Left lung (tissue), 10 donors: ENCODE data around the gene ANKS6. TPM values are rescaled to one million over a fixed set of nuclear protein-coding genes. Genes with fewer than 3 reads are reported as not detected.

Experiments
- ATAC-seq: fragments of 200-7000 bp; cut with Tn5 transposase; one replicate; pipeline ENCODE4 v1.9.1; 2020; ENCODE audit warnings: moderate library complexity
- DNase-seq, 4 donors: peaks; one replicate each; pipeline ENCODE4 v3.0.0-alpha.2; 2013 to 2020
- H3K27ac ChIP-seq, 2 donors: fragments of 200-600 bp; sonication (generic) in 1 of 2; one replicate each; pipeline versions ENCODE4 v1.5.0 to v1.8.0; 2020 to 2021
- H3K27me3 ChIP-seq, 2 donors: fragments of 200-600 bp; sonication (generic) in 1 of 2; one replicate each; pipeline versions ENCODE4 v1.5.0 to v1.8.0; 2020 to 2021
- H3K36me3 ChIP-seq, 2 donors: fragments of 200-600 bp; sonication (generic) in 1 of 2; one replicate each; pipeline versions ENCODE4 v1.5.0 to v1.8.0; 2020 to 2021
- H3K4me1 ChIP-seq, 2 donors: fragments of 200-600 bp; one replicate each; pipeline ENCODE4 v1.8.0; 2021
- H3K4me3 ChIP-seq, 2 donors: fragments of 200-600 bp; sonication (generic) in 1 of 2; one replicate each; pipeline versions ENCODE4 v1.5.0 to v1.8.0; 2020 to 2021; ENCODE audit warnings: mild to moderate bottlenecking in 1 of 2
- H3K9me3 ChIP-seq, 2 donors: fragments of 200-600 bp; sonication (generic) in 1 of 2; one replicate each; pipeline versions ENCODE4 v1.5.0 to v1.8.0; 2020 to 2021
- CTCF ChIP-seq, 2 donors: fragments of 200-600 bp; sonication (generic) in 1 of 2; IDR thresholded peaks; one replicate each; pipeline versions ENCODE4 v1.5.0 to v1.8.0; 2021; ENCODE audit warnings: antibody characterized with exemption in 2 of 2
- intact Hi-C, 2 donors: fragments of 100-400 bp; cut with DNase I; formaldehyde crosslinking; loops; one replicate each; pipeline versions ENCODE4 v1.11.2 to v1.14.2; 2022
- polyA plus RNA-seq, 6 donors: library from polyadenylated mRNA; unstranded; fragments of 120-200 nt; gene quantifications; one replicate each; pipeline ENCODE4 v1.2.1, GENCODE V29; 2013; ENCODE audit not compliant: insufficient read length in 6 of 6
- total RNA-seq, 2 donors: library from RNA; stranded (reverse); fragmentation: NEBNext Ultra II Directional; extraction: Animal tissue kit (Norgen Biotek cat#: 25700); gene quantifications; one replicate each; pipeline ENCODE4 v1.2.1, GENCODE V29; 2021
- donor health status: DM: no; HTN: yes; CAD: no.
- donor health status: DM: no; HTN: no; CAD: no.

ANKS6 gene
- total and polyA plus RNA-seq, 8 donors: 21.7 to 31.6 (median 25.0) TPM

GRCh38 chr9:98740226-98740881 lies 56.0 kb downstream of the ANKS6 start:
- no peak overlapping the region for H3K4me3 ChIP-seq
- peaks cover 0 to 5% of the 10 kb centered on the region in 2 donors for H3K9me3 ChIP-seq
- no peak for ATAC-seq
- no peak for TF ChIP-seq CTCF (IDR thresholded peaks at IDR 0.05)
- no peaks in the 10 kb centered on the region for H3K4me1 ChIP-seq
- no peaks in the 10 kb centered on the region for H3K27me3 ChIP-seq
- intact Hi-C loops: no loop called here
- H3K36me3 ChIP-seq: peaks cover 0 to 38% of the 10 kb centered on the region in 2 donors
- H3K27ac ChIP-seq: no peak overlapping the region
- no peak for DNase-seq

- no peaks in the 10 kb centered on the region for H3K4me1 ChIP-seq
- H3K4me3 ChIP-seq: no peak overlapping the region
- no peak overlapping the region for H3K27ac ChIP-seq
- H3K27me3 ChIP-seq: no peaks in the 10 kb centered on the region
- intact Hi-C loops: no loop called here
- peaks cover 0 to 5% of the 10 kb centered on the region in 2 donors for H3K9me3 ChIP-seq
- TF ChIP-seq CTCF (IDR thresholded peaks at IDR 0.05): no peak
- ATAC-seq (no peak), DNase-seq (no peak)
- H3K36me3 ChIP-seq: peaks cover 0 to 38% of the 10 kb centered on the region in 2 donors
These were observed 57.6 kb downstream of the ANKS6 start for GRCh38 chr9:98738741-98739140.

GRCh38 chr9:98736226-98736625 lies 60.1 kb downstream of the ANKS6 start:
- Histone ChIP-seq H3K9me3 (peaks cover 0 to 5% of the 10 kb centered on the region in 2 donors), H3K4me3 (no peak overlapping the region), H3K27ac (no peak overlapping the region), H3K27me3 (no peaks in the 10 kb centered on the region), H3K4me1 (no peaks in the 10 kb centered on the region), H3K36me3 (peaks cover 0 to 31% of the 10 kb centered on the region in 2 donors)
- intact Hi-C loops: no loop called here
- no peak for DNase-seq
- ATAC-seq: no peak
- TF ChIP-seq CTCF (IDR thresholded peaks at IDR 0.05): no peak

GRCh38 chr9:98732801-98733200 lies 63.6 kb downstream of the ANKS6 start:
- Histone ChIP-seq H3K9me3 (no peaks in the 10 kb centered on the region), H3K36me3 (peaks cover 0 to 31% of the 10 kb centered on the region in 2 donors), H3K4me3 (no peak overlapping the region), H3K27me3 (no peaks in the 10 kb centered on the region), H3K27ac (no peak overlapping the region), H3K4me1 (no peaks in the 10 kb centered on the region)
- intact Hi-C loops: no loop called here
- DNase-seq (no peak), ATAC-seq (no peak)
- TF ChIP-seq CTCF (IDR thresholded peaks at IDR 0.05): no peak

GRCh38 chr9:98732091-98732490 lies 64.3 kb downstream of the ANKS6 start:
- H3K27me3 ChIP-seq: peaks cover 0 to 6% of the 10 kb centered on the region in 2 donors
- H3K4me3 ChIP-seq: no peak overlapping the region
- intact Hi-C loops: no loop called here
- H3K9me3 ChIP-seq: no peaks in the 10 kb centered on the region
- no peak overlapping the region for H3K27ac ChIP-seq
- no peaks in the 10 kb centered on the region for H3K4me1 ChIP-seq
- peaks cover 0 to 31% of the 10 kb centered on the region in 2 donors for H3K36me3 ChIP-seq
- TF ChIP-seq CTCF (IDR thresholded peaks at IDR 0.05): no peak
- DNase-seq (no peak), ATAC-seq (no peak)
